Gastroesophageal sphincter (tissue), 3 donors: Measurements from ENCODE around the gene PUM1.

ENCODE experiments used
- CTCF ChIP-seq, 4 experiments: fragments of 200-600 bp in 2 of 4; fragments of 450-650 bp in 2 of 4; sonication (generic) in 1 of 4; IDR thresholded peaks; one replicate each; pipeline ENCODE4 v1.5.1; 2017 to 2019; ENCODE audit warnings: antibody characterized with exemption in 4 of 4, mild to moderate bottlenecking in 2 of 4, moderate library complexity in 2 of 4
- POLR2AphosphoS5 ChIP-seq: sonication (generic); formaldehyde crosslinking; IDR thresholded peaks from one replicate; pipeline ENCODE4 v1.6.1; 2017; ENCODE audit warnings: antibody characterized with exemption

DNA sequence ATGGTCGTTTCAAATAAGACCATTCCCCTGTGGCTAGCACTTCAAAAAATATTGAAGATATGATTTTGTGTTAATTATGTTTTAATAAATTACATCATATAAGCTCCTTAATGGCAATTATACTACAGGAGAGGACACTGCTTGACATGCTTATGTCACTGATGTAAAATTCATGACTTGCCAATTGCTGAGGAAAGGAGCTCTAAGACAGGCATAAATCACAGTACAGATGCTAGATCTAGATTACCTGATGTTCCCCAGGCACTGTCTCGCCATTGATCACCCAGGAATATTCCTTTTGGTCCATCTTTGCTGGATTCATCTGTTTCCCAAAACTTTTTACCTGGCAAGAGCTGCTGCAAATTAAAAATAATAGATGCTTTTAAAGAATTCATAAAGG lies 58.8 kb downstream of the PUM1 start:
- TF ChIP-seq CTCF (IDR thresholded peaks at IDR 0.05) (no peak), POLR2AphosphoS5 (no peak)
